ENCODE data around the gene MON1B.
"Not testable (repeated sequence)": the region's sequence is repeated elsewhere in the genome, so short reads cannot be mapped to it uniquely, and the experiment has no call there.

MON1B gene

DNA sequence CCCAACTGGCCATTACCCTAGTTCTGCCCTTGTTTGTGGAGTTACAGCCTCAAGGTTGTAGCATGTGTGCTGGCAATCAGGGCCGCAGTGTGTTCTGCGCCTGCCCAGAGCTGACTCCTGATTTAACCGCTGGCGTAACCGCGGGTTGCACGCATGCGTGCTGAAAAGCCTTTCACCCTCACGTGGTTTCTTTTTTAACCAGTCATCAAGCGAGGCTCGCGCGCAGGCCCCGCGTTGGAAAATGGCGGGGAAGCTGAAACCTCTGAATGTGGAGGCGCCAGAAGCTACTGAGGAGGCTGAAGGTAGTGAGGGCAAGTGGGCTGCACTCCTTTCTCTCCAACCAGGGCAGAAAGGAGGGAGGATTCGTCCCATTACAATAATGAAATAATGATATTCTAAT is 8.2 kb downstream of the MON1B start, which contains the start of gene SYCE1L:
Gene SYCE1L (plus strand): TSS at position 198 of the 400 bp plus-strand sequence. CDS start 44 bp downstream, at position 242.
- DNase-seq = no peak

- no peak for DNase-seq
Measured at GRCh38 chr16:77206533-77206932, 15.5 kb downstream of the MON1B start.

- DNase-seq = no peak
Measured at GRCh38 chr16:77207030-77207429, 16.0 kb downstream of the MON1B start.

DNA sequence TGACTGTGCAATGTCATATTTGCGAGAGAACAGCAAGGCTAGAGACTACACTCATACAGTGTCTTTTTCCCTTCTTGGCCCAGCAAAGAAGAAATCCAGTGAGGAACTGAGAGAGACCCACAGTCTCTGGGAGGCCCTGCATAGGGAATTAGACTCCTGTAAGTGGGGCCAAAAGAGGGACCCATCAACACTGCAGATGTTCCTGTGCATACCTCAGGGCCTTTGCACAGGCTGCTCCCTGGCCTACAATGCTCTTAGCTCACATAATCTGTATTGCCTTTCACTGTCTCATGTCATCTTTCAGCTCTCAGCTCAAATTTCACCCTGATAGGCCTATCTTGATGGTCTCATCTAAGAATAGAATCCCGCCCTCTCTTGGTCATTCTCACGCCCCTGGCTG is 17.4 kb downstream of the MON1B start:
- DNase-seq = no peak

GRCh38 chr16:77211880-77212740 is 21.1 kb downstream of the MON1B start:
- DNase-seq = peak; percentile 57 to 71

DNA sequence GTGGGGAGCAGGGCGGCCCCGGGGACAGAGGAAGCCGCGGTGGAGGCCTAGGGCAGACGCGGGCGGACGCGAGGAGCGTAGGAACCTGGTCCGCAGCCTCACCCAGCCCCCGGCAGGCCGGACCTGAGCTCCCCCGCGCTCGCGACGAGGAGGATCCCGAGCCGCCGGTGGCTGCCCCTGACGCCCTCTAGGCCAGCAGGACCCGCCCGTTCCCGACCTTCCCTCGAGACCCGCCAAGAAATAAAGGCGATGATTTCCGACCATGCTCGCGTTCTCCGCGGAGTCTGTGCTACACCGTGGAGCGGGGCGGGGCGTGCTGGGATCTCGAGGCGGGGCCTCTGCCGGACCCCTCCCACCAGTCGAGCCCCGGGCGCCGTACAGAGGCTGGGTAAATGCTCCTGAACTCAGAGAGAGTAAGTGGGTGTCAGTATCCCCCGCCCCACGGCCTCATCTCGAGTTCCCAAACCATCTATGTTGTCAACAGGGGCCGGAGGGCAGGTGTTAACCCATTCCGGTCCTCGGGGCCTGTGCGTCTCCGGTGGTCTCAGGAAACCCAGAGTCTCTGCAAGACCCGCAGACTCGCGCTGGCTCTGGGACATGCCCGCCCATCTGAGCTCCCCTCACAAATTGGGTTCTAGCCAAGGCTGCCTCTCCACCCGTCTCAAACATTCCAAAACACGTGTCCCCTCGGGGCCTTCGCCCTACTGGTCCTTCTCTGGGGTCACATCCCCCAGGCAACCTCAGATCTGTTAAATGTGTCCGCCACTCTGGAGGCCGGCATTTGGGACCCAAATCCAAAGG is 22.0 kb downstream of the MON1B start:
- DNase-seq = peak in 1 of 2 experiments; percentile 13

- DNase-seq = no peak
Measured at GRCh38 chr16:77213542-77214106, 22.6 kb downstream of the MON1B start.

- DNase-seq = no peak
Measured at GRCh38 chr16:77214411-77215138, 23.6 kb downstream of the MON1B start.

- no peak for DNase-seq
Measured at GRCh38 chr16:77219437-77219836, 28.4 kb downstream of the MON1B start.

- no peak for DNase-seq
Measured at GRCh38 chr16:77220427-77220826, 29.4 kb downstream of the MON1B start.

- no peak for DNase-seq
Measured at GRCh38 chr16:77221482-77221881, 30.5 kb downstream of the MON1B start.

GRCh38 chr16:77223184-77223583 is 32.2 kb downstream of the MON1B start:
- DNase-seq = no peak

GRCh38 chr16:77225182-77225581 is 34.2 kb downstream of the MON1B start:
- DNase-seq = no peak

- DNase-seq = no peak
Measured at GRCh38 chr16:77227745-77228144, 36.8 kb downstream of the MON1B start.

GRCh38 chr16:77231047-77231446 is 40.1 kb downstream of the MON1B start:
- no peak for DNase-seq

DNA sequence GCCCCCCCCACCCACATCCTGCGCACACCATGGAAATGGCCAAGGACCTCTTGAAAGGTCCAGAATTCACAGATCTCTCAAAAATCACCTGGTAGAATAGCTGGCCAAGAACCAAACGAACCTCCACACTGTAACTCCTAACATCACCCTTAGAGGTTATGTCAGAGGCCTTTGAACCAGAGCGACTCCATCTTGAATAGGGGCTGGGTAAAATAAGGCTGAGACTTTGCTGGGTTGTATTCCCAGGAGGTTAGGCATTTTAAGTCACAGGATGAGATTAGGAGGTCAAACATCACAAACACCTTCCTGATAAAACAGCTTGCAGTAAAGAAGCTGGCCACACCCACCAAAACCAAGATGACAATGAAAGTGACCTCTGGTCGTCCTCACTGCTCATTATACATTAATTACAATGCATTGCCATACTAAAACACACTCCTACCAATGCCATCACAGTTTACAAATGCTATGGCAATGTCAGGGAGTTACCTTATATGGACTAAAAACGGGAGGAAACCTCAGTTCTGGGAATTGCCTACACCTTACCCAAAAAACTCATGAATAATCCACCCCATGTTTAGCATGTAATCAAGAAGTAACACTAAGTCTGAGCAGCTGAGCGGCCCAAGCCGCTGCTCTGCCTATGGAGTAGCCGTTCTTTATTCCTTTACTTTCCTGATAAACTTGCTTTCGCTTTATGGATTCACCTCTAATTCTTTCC is 43.0 kb downstream of the MON1B start:
- no peak for DNase-seq

DNA sequence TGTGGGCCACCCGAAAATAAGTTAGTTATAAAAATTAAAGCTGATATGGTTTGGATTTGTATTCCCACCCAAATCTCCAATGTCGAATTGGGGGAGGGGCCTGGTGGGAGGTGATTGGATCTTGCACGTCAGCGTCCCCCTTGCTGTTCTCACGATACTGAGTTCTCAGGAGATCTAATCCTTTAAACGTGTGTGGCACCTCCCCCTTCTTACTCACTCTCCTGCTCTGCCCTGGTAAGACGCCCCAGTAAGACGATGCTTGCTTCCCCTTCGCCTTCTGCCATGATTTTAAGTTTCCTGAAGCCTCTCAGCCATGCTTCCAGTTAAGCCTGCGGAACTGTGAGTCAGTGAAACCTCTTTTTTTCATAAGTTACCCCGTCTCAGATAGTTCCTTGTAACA is 43.6 kb downstream of the MON1B start:
- DNase-seq = no peak

GRCh38 chr16:77236063-77236511 is 45.1 kb downstream of the MON1B start:
- peak; percentile 42 to 47 for DNase-seq

DNA sequence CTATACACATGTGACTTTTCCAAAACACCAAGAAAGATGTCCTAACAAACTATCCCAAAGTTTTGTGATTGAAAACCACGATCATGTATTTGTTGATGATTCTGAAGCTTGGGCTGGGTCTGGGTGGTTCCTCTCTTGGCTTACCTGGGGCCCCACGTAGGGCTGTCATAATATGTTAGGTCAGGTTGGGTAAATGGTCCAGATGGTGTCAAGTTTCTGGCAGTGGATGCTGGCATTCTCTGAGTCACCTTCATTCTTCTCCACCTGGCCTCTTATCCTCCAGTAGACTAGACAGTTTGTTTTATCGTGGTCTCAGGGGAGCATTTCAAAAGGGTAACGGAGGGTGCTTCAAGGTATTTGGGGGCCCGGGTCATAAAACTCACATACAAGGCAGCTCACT is 47.6 kb downstream of the MON1B start:
- peak; percentile 32 to 38 for DNase-seq

DNA sequence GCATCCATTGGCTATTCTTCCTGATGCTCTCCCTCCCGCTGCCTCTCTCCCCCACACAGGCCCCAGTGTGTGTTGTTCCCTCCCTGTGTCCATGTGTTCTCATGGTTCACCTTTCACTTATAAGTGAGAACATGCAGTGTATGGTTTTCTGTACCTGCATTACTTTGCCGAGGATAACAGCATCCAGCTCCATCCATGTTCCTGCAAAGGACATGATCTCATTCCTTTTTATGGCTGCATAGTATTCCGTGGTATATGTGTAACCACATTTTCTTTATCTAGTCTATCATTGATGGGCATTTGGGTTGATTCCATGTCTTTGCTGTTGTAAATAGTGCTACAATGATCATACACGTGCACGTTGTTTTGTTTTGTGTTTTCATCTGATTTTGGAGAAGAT is 51.5 kb downstream of the MON1B start:
- DNase-seq = not testable (repeated sequence)

- DNase-seq = no peak
Measured at GRCh38 chr16:77246150-77246549, 55.2 kb downstream of the MON1B start.

DNA sequence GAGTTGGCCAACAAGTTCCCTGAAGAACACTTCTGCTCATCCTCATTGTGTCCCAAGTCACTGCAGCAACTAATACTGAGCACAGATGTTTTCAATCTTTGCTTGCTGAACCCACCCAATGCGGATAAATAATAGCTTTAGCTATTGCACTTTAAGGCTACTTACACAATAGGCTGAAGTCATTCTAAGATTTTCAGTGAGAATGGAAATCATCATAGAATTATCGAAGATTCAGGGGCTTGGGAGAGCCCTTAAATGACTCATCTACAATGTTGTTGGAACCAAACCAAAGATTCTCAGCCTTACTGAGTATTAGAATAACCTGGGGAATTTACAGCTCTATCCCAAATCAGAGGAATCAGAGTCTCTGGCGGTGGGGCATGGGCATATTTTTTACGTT is 59.4 kb downstream of the MON1B start:
- DNase-seq = no peak

Data from NCI-H187 (cell line).